BLaER1 treated with 17β-estradiol and CSF1 and Interleukin-3, amounts not matched to agents 10 nM and 100 nM (cell line): ENCODE measurements around the gene FARP1.
"Not testable (repeated sequence)": the region's sequence is repeated elsewhere in the genome, so short reads cannot be mapped to it uniquely, and the experiment has no call there.

ENCODE experiments used
- H3K27ac ChIP-seq, 11 experiments: shearing (Covaris generic); formaldehyde crosslinking; 2 replicates each; pipeline ENCODE4 v1.8.1; 2022
- H3K27me3 ChIP-seq, 11 experiments: shearing (Covaris generic); formaldehyde crosslinking; 2 replicates each; pipeline ENCODE4 v1.8.1; 2022
- H3K36me3 ChIP-seq, 11 experiments: shearing (Covaris generic); formaldehyde crosslinking; 2 replicates each; pipeline ENCODE4 v1.8.1; 2022
- H3K4me1 ChIP-seq, 10 experiments: shearing (Covaris generic); formaldehyde crosslinking; 2 replicates each; pipeline ENCODE4 v1.8.1; 2022
- H3K4me2 ChIP-seq, 11 experiments: shearing (Covaris generic); formaldehyde crosslinking; 2 replicates each; pipeline ENCODE4 v1.8.1; 2022
- H3K4me3 ChIP-seq, 10 experiments: shearing (Covaris generic); formaldehyde crosslinking; 2 replicates each; pipeline ENCODE4 v1.8.1; 2022
- H3K9ac ChIP-seq, 11 experiments: shearing (Covaris generic); formaldehyde crosslinking; 2 replicates each; pipeline ENCODE4 v1.8.1; 2022
- H3K9me3 ChIP-seq, 11 experiments: shearing (Covaris generic); formaldehyde crosslinking; replicated peaks in 1 of 11; 2 replicates each; pipeline ENCODE4 v1.8.1; 2022
- H4K20me1 ChIP-seq, 11 experiments: shearing (Covaris generic); formaldehyde crosslinking; 2 replicates each; pipeline ENCODE4 v1.8.1; 2022
- Cebpa-rat ChIP-seq, 11 experiments: shearing (Covaris generic); IDR thresholded peaks; 2 replicates each; pipeline ENCODE4 v1.8.1; 2022

The FARP1 gene

DNA sequence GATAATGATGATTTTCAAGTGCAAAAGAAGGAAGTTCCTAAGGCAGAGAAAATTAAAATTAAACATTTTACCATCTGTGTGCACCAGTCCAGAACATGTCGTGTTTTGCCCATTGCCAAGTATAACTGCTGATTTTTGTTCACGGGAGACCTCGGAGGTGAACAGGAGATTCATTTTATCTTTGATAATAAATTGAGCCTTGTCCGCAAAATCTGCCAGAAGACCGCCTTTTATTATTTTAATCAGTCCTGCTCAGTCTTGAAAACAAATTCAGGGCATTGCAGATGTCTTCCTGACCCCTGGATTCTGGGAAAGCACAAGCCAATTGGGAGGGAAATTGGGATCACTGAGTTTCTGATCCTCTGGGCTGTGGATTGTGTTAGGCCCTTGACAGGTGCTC, 268.1 kb downstream of the FARP1 start:
- peak overlapping the region; percentile 73 to 95 (median 84) for H3K4me2 ChIP-seq
- peaks cover 16 to 61% (median 26%) of the 10 kb centered on the region in 11 experiments; a peak in 21 of 22 replicates for H3K36me3 ChIP-seq
- peak overlapping the region in 8 of 11 experiments; percentile 26 to 68 (median 62); a peak in 12 of 22 replicates for H3K9ac ChIP-seq
- no peak for TF ChIP-seq Cebpa-rat (IDR thresholded peaks at IDR 0.05)
- H3K4me1 ChIP-seq: peaks cover 25 to 40% (median 39%) of the 10 kb centered on the region in 10 experiments
- H3K4me3 ChIP-seq: peak overlapping the region; percentile 43 to 61 (median 52); a peak in 13 of 20 replicates
- peaks cover 0 to 15% (median 5%) of the 10 kb centered on the region in 11 experiments; a peak in 8 of 22 replicates for H3K9me3 ChIP-seq
- no peaks in the 10 kb centered on the region for H4K20me1 ChIP-seq
- H3K27me3 ChIP-seq: no peaks in the 10 kb centered on the region
- H3K27ac ChIP-seq: peak overlapping the region; percentile 44 to 78 (median 66); a peak in 19 of 22 replicates

DNA sequence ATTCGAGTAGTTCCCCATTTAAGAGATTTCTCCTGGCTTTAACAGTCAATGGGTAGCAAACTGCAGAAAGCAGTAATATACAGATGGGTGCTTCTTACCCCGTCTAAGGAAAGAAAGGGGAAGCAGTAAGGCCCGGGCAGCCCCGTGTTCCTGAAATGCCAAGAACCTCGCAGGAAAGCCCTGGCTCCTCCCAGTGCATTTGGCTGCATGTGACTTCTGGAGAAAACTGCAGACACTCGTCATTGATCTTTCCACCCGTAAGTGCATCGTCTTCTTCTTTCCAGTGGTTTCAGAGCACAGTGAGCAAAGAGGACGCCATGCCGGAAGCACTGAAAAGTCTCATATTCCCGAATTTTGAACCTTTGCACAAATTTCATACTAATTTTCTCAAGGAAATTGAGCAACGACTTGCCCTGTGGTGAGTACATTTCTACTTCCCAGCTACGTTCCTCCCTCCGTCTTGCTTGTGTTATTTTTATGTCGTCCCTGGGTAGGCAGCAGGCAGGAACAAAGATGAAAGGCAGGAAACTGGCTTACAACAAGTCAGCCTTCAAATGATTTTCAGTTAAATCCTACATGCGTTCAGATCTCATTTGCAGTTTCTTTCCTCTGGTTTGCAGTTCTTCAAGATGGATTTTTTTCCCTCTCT, 268.8 kb downstream of the FARP1 start:
- H3K4me3 ChIP-seq: peak overlapping the region; percentile 43 to 61 (median 52)
- H3K27ac ChIP-seq: peak overlapping the region; percentile 44 to 78 (median 66); a peak in 21 of 22 replicates
- no peaks in the 10 kb centered on the region for H3K27me3 ChIP-seq
- peak overlapping the region; percentile 73 to 95 (median 84) for H3K4me2 ChIP-seq
- peaks cover 25 to 40% (median 39%) of the 10 kb centered on the region in 10 experiments for H3K4me1 ChIP-seq
- peaks cover 24 to 61% (median 33%) of the 10 kb centered on the region in 11 experiments; a peak in 21 of 22 replicates for H3K36me3 ChIP-seq
- H4K20me1 ChIP-seq: no peaks in the 10 kb centered on the region
- peak in 2 of 11 experiments; percentile 14 to 42; a peak in 1 of 22 replicates for TF ChIP-seq Cebpa-rat (IDR thresholded peaks at IDR 0.05)
- H3K9ac ChIP-seq: peak overlapping the region; percentile 38 to 78 (median 65)
- H3K9me3 ChIP-seq: peaks cover 0 to 21% (median 12%) of the 10 kb centered on the region in 11 experiments; a peak in 19 of 22 replicates

DNA sequence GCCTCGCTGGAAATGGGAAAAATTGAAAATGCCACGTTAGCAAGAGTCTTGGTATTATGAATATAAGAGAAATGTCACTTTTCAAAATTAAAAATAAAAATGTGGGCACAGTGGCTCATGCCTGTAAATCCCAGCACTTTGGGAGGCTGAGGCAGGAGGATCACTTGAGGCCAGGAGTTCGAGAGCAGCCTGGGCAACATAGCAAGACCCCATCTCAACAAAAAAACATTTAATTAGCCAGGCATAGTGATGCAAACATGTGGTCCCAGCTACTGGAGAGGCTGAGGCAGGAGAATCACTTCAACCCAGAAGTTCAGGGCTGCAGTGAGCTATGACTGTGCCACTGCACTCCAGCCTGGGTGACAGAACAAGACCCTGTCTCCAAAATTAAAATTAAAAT, 270.4 kb downstream of the FARP1 start:
- not testable (repeated sequence) for H3K4me3 ChIP-seq, H4K20me1 ChIP-seq, H3K27ac ChIP-seq, H3K27me3 ChIP-seq, H3K9ac ChIP-seq
- Histone ChIP-seq H3K9me3 (peaks cover 3 to 33% (median 20%) of the 10 kb centered on the region in 11 experiments; a peak in 21 of 22 replicates), H3K36me3 (peaks cover 26 to 72% (median 47%) of the 10 kb centered on the region in 11 experiments; a peak in 21 of 22 replicates), H3K4me1 (peaks cover 25 to 40% (median 39%) of the 10 kb centered on the region in 10 experiments), H3K4me2 (peak overlapping the region in 10 of 11 experiments; percentile 73 to 91 (median 84); a peak in 16 of 22 replicates)

DNA sequence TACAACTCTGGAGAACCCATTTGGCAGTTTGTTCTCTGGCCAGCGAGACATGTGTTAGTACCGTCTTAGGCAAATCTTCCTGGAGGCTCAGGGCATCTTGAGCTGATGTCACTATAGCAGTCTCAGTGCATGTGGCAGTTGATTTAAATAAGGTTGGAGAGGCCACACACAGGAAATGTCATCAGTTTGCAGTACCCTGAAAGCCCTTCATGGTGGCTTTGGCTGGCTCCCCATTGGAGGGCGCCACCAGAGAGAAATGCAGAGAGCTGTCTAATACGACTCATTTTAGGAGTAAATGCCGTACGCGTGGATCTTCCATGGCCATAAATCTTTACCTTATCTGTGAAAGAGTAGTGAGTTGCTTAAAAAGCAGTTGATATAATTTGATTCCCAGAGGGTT, 270.9 kb downstream of the FARP1 start:
- H3K27me3 ChIP-seq: no peaks in the 10 kb centered on the region
- H3K4me3 ChIP-seq: no peak overlapping the region
- H3K9me3 ChIP-seq: peaks cover 3 to 33% (median 20%) of the 10 kb centered on the region in 11 experiments; a peak in 21 of 22 replicates
- H3K27ac ChIP-seq: no peak overlapping the region
- H3K36me3 ChIP-seq: peaks cover 26 to 76% (median 50%) of the 10 kb centered on the region in 11 experiments; a peak in 21 of 22 replicates
- H3K4me2 ChIP-seq: peak overlapping the region in 6 of 11 experiments; percentile 27 to 90 (median 78); a peak in 10 of 22 replicates
- TF ChIP-seq Cebpa-rat (IDR thresholded peaks at IDR 0.05): no peak
- no peak overlapping the region for H3K9ac ChIP-seq
- H4K20me1 ChIP-seq: peaks cover 0 to 5% (median 0%) of the 10 kb centered on the region in 11 experiments; a peak in 1 of 22 replicates
- H3K4me1 ChIP-seq: peaks cover 25 to 40% (median 39%) of the 10 kb centered on the region in 10 experiments

DNA sequence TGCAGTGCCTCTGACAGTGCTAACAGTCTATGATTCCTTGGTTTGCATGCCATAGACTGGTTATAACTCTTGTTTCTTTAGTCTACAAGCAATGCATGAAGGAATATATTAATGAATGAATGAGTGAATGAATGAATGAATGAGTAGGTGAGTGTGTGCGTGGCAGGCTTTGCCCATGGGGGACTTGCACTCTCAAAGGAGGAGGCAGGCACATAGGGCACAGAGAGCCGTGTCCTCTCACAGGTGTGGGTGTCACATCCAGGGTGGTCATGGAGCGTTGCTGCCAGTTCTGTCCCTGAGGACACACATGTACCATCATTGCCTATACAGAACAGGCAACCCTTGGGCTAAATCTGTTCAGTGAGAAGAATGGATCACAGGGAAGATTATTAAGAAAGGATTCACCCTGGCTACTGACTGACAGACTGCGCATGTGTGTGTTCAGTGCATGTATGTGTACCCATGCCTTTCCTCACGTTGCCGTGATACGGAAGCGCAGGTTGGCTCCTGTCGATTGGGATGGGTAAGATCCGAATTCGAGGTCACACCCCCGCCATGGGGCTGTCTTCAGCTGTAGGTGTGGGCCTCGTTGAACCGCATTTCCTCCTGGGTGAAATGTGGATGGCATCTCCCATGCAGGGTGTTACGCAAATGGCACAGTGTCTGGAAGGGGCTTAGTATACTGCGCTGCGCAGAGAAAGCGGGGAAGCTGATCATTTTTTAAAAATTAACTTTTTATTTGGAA, 272.6 kb downstream of the FARP1 start:
- Histone ChIP-seq H3K27me3 (no peaks in the 10 kb centered on the region), H3K4me2 (no peak overlapping the region), H3K4me1 (peaks cover 24 to 38% (median 33%) of the 10 kb centered on the region in 10 experiments), H3K9ac (no peak overlapping the region), H3K27ac (no peak overlapping the region), H3K36me3 (peaks cover 26 to 79% (median 50%) of the 10 kb centered on the region in 11 experiments; a peak in 21 of 22 replicates), H3K9me3 (peaks cover 3 to 32% (median 20%) of the 10 kb centered on the region in 11 experiments; a peak in 21 of 22 replicates), H3K4me3 (no peak overlapping the region), H4K20me1 (peaks cover 0 to 14% (median 0%) of the 10 kb centered on the region in 11 experiments; a peak in 1 of 22 replicates)
- TF ChIP-seq Cebpa-rat (IDR thresholded peaks at IDR 0.05): no peak

DNA sequence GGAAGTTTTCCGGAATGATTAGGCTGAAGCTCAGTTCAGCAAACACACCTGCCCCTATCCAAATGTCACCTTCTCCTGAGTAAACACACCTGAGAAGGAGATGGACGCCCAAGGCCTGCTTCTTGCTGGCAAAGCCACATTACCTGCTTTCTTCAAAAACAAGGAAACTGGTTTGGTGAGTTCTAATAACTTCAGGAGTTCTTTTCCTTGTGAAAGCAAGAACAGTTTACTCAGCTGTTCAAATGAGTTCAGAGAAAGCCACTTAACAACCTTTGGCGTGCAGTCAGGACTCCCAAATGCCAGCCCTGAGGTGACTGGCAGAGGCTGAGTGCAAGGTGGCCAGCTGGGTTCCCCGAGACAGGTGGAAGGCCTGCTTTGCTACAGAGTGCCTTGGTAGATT, 273.5 kb downstream of the FARP1 start:
- H3K27ac ChIP-seq: no peak overlapping the region
- no peak for TF ChIP-seq Cebpa-rat (IDR thresholded peaks at IDR 0.05)

DNA sequence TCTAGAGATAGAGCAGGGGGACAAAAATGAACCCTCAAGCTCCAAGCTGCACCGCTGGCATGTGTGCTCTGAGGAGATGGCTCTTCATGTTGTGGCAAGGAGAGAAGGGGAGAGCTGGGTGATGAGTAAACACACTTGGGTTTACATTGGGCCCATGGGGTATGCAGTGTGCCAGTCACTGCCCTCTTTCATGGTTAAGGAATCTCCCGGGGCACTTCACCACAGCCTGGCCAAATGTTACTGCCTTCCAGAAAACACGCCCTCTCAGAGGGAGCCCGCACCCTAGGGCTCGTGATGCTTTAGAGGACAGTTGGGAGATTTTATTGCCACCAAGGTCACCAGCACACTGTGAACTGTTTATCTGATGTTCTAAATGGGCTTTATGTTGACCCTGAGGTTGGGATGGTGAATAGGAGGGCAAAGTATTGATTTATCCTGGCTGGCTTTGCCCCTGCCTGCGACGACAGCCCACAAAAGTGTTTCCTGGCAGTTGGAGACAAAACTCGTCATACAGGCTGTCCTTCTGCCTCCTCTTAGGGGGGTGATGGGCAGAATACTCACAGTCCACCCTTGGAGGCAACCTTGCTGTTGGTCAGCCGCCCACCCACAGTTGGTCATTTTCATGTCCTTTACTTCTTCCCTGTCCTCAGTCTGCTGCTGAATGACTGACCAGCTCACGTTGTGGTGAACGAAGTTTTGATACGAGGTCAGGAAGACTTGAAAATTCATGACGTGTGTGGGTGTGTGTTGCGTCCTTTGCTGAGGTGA, 277.1 kb downstream of the FARP1 start:
- no peak overlapping the region for H3K27ac ChIP-seq
- peaks cover 0 to 42% (median 0%) of the 10 kb centered on the region in 11 experiments; a peak in 1 of 22 replicates for H4K20me1 ChIP-seq
- no peaks in the 10 kb centered on the region for H3K27me3 ChIP-seq
- no peak for TF ChIP-seq Cebpa-rat (IDR thresholded peaks at IDR 0.05)
- peaks cover 34 to 99% (median 58%) of the 10 kb centered on the region in 11 experiments; a peak in 21 of 22 replicates for H3K36me3 ChIP-seq
- H3K4me1 ChIP-seq: peaks cover 0 to 3% (median 0%) of the 10 kb centered on the region in 10 experiments; a peak in 1 of 20 replicates
- no peak overlapping the region for H3K4me3 ChIP-seq
- H3K4me2 ChIP-seq: peak overlapping the region in 1 of 11 experiments; percentile 13; a peak in 1 of 22 replicates
- peaks cover 3 to 30% (median 20%) of the 10 kb centered on the region in 11 experiments; a peak in 21 of 22 replicates for H3K9me3 ChIP-seq
- H3K9ac ChIP-seq: no peak overlapping the region

More for the DNA sequence above, 273.5 kb downstream of the FARP1 start:
- Histone ChIP-seq H4K20me1 (peaks cover 0 to 22% (median 0%) of the 10 kb centered on the region in 11 experiments; a peak in 1 of 22 replicates), H3K27me3 (no peaks in the 10 kb centered on the region), H3K4me3 (no peak overlapping the region), H3K4me1 (peaks cover 15 to 29% (median 24%) of the 10 kb centered on the region in 10 experiments), H3K9ac (no peak overlapping the region), H3K4me2 (no peak overlapping the region), H3K9me3 (peaks cover 3 to 32% (median 20%) of the 10 kb centered on the region in 11 experiments; a peak in 21 of 22 replicates), H3K36me3 (peaks cover 30 to 88% (median 50%) of the 10 kb centered on the region in 11 experiments; a peak in 21 of 22 replicates)
